IMR-90 (cell line): ENCODE data around the gene GALNT12. TPM values are rescaled to one million over a fixed set of nuclear protein-coding genes. Genes with fewer than 3 reads are reported as not detected.

Experiments
- ATAC-seq: fragments of 200-7000 bp; cut with Tn5 transposase; 2 replicates; pipeline ENCODE4 v1.9.1; 2020; ENCODE audit warnings: low read depth, mild to moderate bottlenecking, moderate library complexity
- BruUV-seq: library from RNA; stranded (reverse); fragments of 400-500 nt; replicated peaks from 2 replicates; lab custom pipeline; 2021; lab: Mats Ljungman, UMichigan
- CTCF ChIA-PET: fragments of 300-600 bp; formaldehyde crosslinking; extraction: SDS; loops from one replicate; lab custom pipeline; 2021; ENCODE audit warnings: antibody characterized with exemption; lab: Yijun Ruan, JAX
- POLR2A ChIA-PET: fragments of 300-600 bp; sonication (Branson Sonifier 250); formaldehyde crosslinking; loops from one replicate; lab custom pipeline; 2022; ENCODE audit warnings: antibody characterized with exemption; ENCODE audit not compliant: unreplicated experiment; lab: Charles Lee
- DNase-seq: peaks from one replicate; pipeline ENCODE4 v3.0.0; 2013
- H2AFZ ChIP-seq: replicated peaks from 2 replicates; pipeline ENCODE3; 2013; ENCODE audit warnings: low read length, mild to moderate bottlenecking; ENCODE audit not compliant: poor library complexity
- H2AK5ac ChIP-seq: 2 replicates; pipeline ENCODE4 v1.6.1; 2013; ENCODE audit warnings: low read depth, low read length, inconsistent platforms
- H2AK9ac ChIP-seq: replicated peaks from 2 replicates; pipeline ENCODE3; 2013; ENCODE audit warnings: mild to moderate bottlenecking, low read depth, low read length, moderate library complexity; ENCODE audit not compliant: poor library complexity
- H2BK120ac ChIP-seq: 2 replicates; pipeline ENCODE4 v1.6.1; 2013; ENCODE audit warnings: low read depth, low read length, inconsistent platforms
- H2BK15ac ChIP-seq: 3 replicates; pipeline ENCODE4 v1.6.1; 2013; ENCODE audit warnings: low read depth, low read length, inconsistent platforms
- H2BK20ac ChIP-seq: 2 replicates; pipeline ENCODE4 v1.6.1; 2013; ENCODE audit warnings: low read depth, mild to moderate bottlenecking, inconsistent platforms, low read length, moderate library complexity
- H2BK5ac ChIP-seq: 2 replicates; pipeline ENCODE4 v1.6.1; 2013; ENCODE audit warnings: mild to moderate bottlenecking, low read depth, low read length, inconsistent platforms; ENCODE audit not compliant: poor library complexity, severe bottlenecking
- H3K14ac ChIP-seq: replicated peaks from 2 replicates; pipeline ENCODE4 v1.6.1; 2013; ENCODE audit warnings: low read depth, low read length, inconsistent platforms
- H3K18ac ChIP-seq: 2 replicates; pipeline ENCODE4 v1.6.1; 2013; ENCODE audit warnings: low read depth, low read length, control low read depth
- H3K23ac ChIP-seq: 2 replicates; pipeline ENCODE4 v1.6.1; 2013; ENCODE audit warnings: low read depth, low read length, inconsistent platforms
- H3K27ac ChIP-seq: 2 replicates; pipeline ENCODE4 v1.5.1; 2013; ENCODE audit warnings: mild to moderate bottlenecking, control low read depth, low read length; ENCODE audit not compliant: insufficient read depth
- H3K27me3 ChIP-seq: 2 replicates; pipeline ENCODE4 v1.6.1; 2013; ENCODE audit warnings: low read length; ENCODE audit not compliant: control insufficient read depth, insufficient read depth
- H3K36me3 ChIP-seq: 2 replicates; pipeline ENCODE4 v1.6.1; 2013; ENCODE audit warnings: low read length, mixed read lengths; ENCODE audit not compliant: control insufficient read depth, insufficient read depth
- H3K4ac ChIP-seq: 2 replicates; pipeline ENCODE4 v1.6.1; 2013; ENCODE audit warnings: low read depth, low read length, inconsistent platforms
- H3K4me1 ChIP-seq: 2 replicates; pipeline ENCODE4 v1.6.1; 2013; ENCODE audit warnings: low read length, mixed read lengths; ENCODE audit not compliant: control insufficient read depth, insufficient read depth
- H3K4me2 ChIP-seq: 2 replicates; pipeline ENCODE4 v1.6.1; 2013; ENCODE audit warnings: low read depth, mild to moderate bottlenecking, control low read depth, low read length, moderate library complexity
- H3K4me3 ChIP-seq: 2 replicates; pipeline ENCODE4 v1.5.1; 2013; ENCODE audit warnings: low read depth, mild to moderate bottlenecking, control low read depth, low read length, moderate library complexity; ENCODE audit not compliant: insufficient read depth
- H3K56ac ChIP-seq: 2 replicates; pipeline ENCODE4 v1.6.1; 2013; ENCODE audit warnings: low read length, inconsistent platforms; ENCODE audit not compliant: insufficient read depth; ENCODE audit errors: extremely low read depth
- H3K79me1 ChIP-seq, 2 experiments: 2 replicates each; pipeline ENCODE4 v1.6.1; 2013; ENCODE audit warnings: low read length in 2 of 2, inconsistent platforms in 1 of 2, low read depth in 1 of 2
- H3K9ac ChIP-seq: 2 replicates; pipeline ENCODE4 v1.6.1; 2013; ENCODE audit warnings: low read depth, low read length, control low read depth
- H3K9me1 ChIP-seq: 2 replicates; pipeline ENCODE4 v1.6.1; 2013; ENCODE audit warnings: low read length, inconsistent platforms; ENCODE audit not compliant: insufficient read depth
- H3K9me3 ChIP-seq: 2 replicates; pipeline ENCODE4 v1.6.1; 2013; ENCODE audit warnings: low read length; ENCODE audit not compliant: control insufficient read depth, insufficient read depth
- H4K20me1 ChIP-seq: 2 replicates; pipeline ENCODE4 v1.6.1; 2013; ENCODE audit warnings: low read length, inconsistent platforms; ENCODE audit not compliant: insufficient read depth
- H4K5ac ChIP-seq: 2 replicates; pipeline ENCODE4 v1.6.1; 2013; ENCODE audit warnings: mild to moderate bottlenecking, low read depth, low read length, control low read depth
- H4K8ac ChIP-seq, 2 experiments: 2 replicates each; pipeline ENCODE4 v1.6.1; 2013; ENCODE audit warnings: low read depth in 2 of 2, low read length in 2 of 2, control low read depth in 1 of 2, inconsistent platforms in 1 of 2
- H4K91ac ChIP-seq: 2 replicates; pipeline ENCODE4 v1.6.1; 2013; ENCODE audit warnings: low read depth, low read length, inconsistent platforms; ENCODE audit not compliant: insufficient read depth
- BHLHE40 ChIP-seq: fragments of 150-350 bp; IDR thresholded peaks from 2 replicates; pipeline ENCODE4 v1.6.1; 2016; ENCODE audit warnings: mild to moderate bottlenecking, low read depth, low read length
- CHD1 ChIP-seq: IDR thresholded peaks from 2 replicates; pipeline ENCODE4 v1.6.1; 2012; ENCODE audit warnings: low read depth, low read length, improper control_type of control experiment
- FOS ChIP-seq: fragments of 150-350 bp; IDR thresholded peaks from 2 replicates; pipeline ENCODE4 v1.6.1; 2016; ENCODE audit warnings: low read depth, low read length
- MAFK ChIP-seq: IDR thresholded peaks from 2 replicates; pipeline ENCODE4 v1.6.1; 2012; ENCODE audit warnings: low read depth, low read length, improper control_type of control experiment
- MXI1 ChIP-seq: IDR thresholded peaks from 2 replicates; pipeline ENCODE4 v1.6.1; 2012; ENCODE audit warnings: low read depth, mild to moderate bottlenecking, low read length, moderate library complexity, borderline replicate concordance
- NFE2L2 ChIP-seq: fragments of 150-350 bp; IDR thresholded peaks from 2 replicates; pipeline ENCODE4 v1.6.1; 2016; ENCODE audit warnings: low read depth, mild to moderate bottlenecking, low read length
- RCOR1 ChIP-seq: IDR thresholded peaks from 2 replicates; pipeline ENCODE4 v1.6.1; 2012; ENCODE audit warnings: mild to moderate bottlenecking, low read length, improper control_type of control experiment; ENCODE audit not compliant: insufficient replicate concordance
- SMC3 ChIP-seq: fragments of 150-350 bp; IDR thresholded peaks from 2 replicates; pipeline ENCODE4 v1.6.1; 2016; ENCODE audit warnings: low read depth, mild to moderate bottlenecking, antibody characterized with exemption, low read length, moderate library complexity
- WGBS, 2 experiments: methylation state at CpG; one replicate each; pipeline versions ENCODE4 v1.1.5 to v1.1.7; 2013; ENCODE audit warnings: missing lambda C conversion rate in 2 of 2; ENCODE audit not compliant: insufficient read length in 1 of 2; ENCODE audit errors: extremely low coverage in 2 of 2; 5-methylcytosine and 5-hydroxymethylcytosine counted together
- dilution Hi-C: fragments of 300-500 bp; cut with HindIII; formaldehyde crosslinking; loops from one replicate; pipeline ENCODE4 v1.14.3; 2018; ENCODE audit warnings: low sequenced_read_pairs; ENCODE audit not compliant: unreplicated experiment
- in situ Hi-C: fragments of 300-500 bp; cut with MboI; formaldehyde crosslinking; loops from 3 replicates; pipeline ENCODE4 v1.14.3; 2019; ENCODE audit warnings: low sequenced_read_pairs, inconsistent platforms, mixed read lengths
- intact Hi-C: fragments of 100-400 bp; cut with micrococcal nuclease; formaldehyde crosslinking; loops from 2 replicates; pipeline ENCODE4 v1.10.0; 2022
- polyA plus RNA-seq, 3 experiments: library from polyadenylated mRNA; depleted of rRNA; stranded (reverse); fragments of >200 nt; gene quantifications; 2 replicates each; pipeline ENCODE4 v1.2.3, GENCODE V29; 2012; ENCODE audit warnings: low replicate concordance in 1 of 3
- total RNA-seq: library from RNA; depleted of rRNA; stranded (reverse); fragments of >200 nt; gene quantifications from 2 replicates; pipeline ENCODE4 v1.2.3, GENCODE V29; 2012
- TF ChIP-seq, protein P1 (sequence below): fragments of 150-350 bp; IDR thresholded peaks from 2 replicates; pipeline ENCODE4 v1.6.1; 2017; ENCODE audit warnings: mild to moderate bottlenecking, antibody characterized with exemption, low read length, low read depth
- TF ChIP-seq, protein P2 (sequence below): fragments of 150-350 bp; IDR thresholded peaks from 2 replicates; pipeline ENCODE4 v1.6.1; 2016; ENCODE audit warnings: low read depth, mild to moderate bottlenecking, low read length, moderate library complexity, borderline replicate concordance
- TF ChIP-seq, protein P3 (sequence below): conservative IDR thresholded peaks from 2 replicates; pipeline ENCODE4 v1.5.1; 2012; ENCODE audit warnings: mild to moderate bottlenecking, low read depth, low read length, improper control_type of control experiment

The GALNT12 gene
- total and polyA plus RNA-seq, 2 of the 4 experiments (the other 2 are of a cell fraction), result 2.3 to 2.5 TPM

DNA sequence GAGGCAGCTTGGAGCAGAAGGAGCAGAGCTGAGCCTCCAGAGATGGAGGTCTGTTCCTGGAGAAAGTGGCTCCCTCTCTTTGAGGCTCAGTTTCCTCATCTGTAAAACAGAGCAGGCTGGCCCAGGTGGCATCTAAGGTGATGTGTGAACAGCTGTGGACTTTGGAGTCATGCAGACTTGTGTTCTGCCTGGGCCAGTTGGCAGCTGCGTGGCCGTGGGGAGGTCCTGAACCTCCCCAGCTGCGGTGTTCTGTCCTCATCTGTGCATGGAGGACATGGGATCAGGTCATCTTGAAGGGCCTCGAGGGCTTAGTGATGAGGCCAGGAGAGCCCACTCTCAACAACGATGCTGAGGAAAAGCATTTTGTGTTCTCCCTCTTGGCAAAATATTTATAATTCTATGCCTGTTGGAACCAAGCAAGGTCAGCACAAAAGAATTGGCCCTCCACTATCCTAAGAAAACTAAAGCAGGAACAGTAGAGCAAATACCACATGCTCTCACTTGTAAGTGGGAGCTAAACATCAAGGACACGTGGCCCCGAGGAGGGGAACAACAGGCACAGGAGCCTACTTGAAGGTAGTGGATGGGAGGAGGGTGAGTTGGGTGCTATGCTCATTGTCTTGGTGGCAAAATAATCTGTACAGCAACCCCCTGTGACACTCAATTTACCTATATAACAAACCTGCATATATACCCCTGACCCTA is 73.0 kb downstream of the GALNT12 start:
- peaks cover 4% of the 10 kb centered on the region; the same call in 1 of the 2 replicates for H3K4me1 ChIP-seq
- no peaks in the 10 kb centered on the region for H3K79me1 ChIP-seq
- no peaks in the 10 kb centered on the region for H4K20me1 ChIP-seq
- no peak overlapping the region for H2AK9ac ChIP-seq
- no TSS peak for BruUV-seq
- ChIA-PET CTCF (interaction anchor here (0.6 kb wide), 1 partner anchor 129 kb away, joined by 3 read pairs; no protein-coding TSS in a partner anchor), POLR2A (no interaction called here)
- intact Hi-C loops (no loop called here), dilution Hi-C loops (no loop called here), in situ Hi-C loops (no loop called here)
- H3K9me1 ChIP-seq, result no peaks in the 10 kb centered on the region
- no peak overlapping the region for H3K4ac ChIP-seq
- no peaks in the 10 kb centered on the region for H3K9me3 ChIP-seq
- no peaks in the 10 kb centered on the region for H3K36me3 ChIP-seq
- H4K91ac ChIP-seq, result no peak overlapping the region
- no peak overlapping the region for H4K8ac ChIP-seq
- no peak overlapping the region for H3K4me2 ChIP-seq
- no peak overlapping the region for H2AK5ac ChIP-seq
- no peak overlapping the region for H2BK20ac ChIP-seq
- H2BK120ac ChIP-seq, result no peak overlapping the region
- H3K14ac ChIP-seq, result 0 out of 2 replicates have a peak overlapping the region, but pooled peaks have one; percentile 21
- ATAC-seq (no peak), DNase-seq (no peak)
- H3K23ac ChIP-seq, result no peak overlapping the region
- no peak overlapping the region for H3K27ac ChIP-seq
- H2BK15ac ChIP-seq, result no peak overlapping the region; the same call in 2 of the 3 replicates
- H3K18ac ChIP-seq, result no peak overlapping the region
- no peak overlapping the region for H3K9ac ChIP-seq
- peak overlapping the region; percentile 49 for H2AFZ ChIP-seq
- H3K27me3 ChIP-seq, result peaks cover 8% of the 10 kb centered on the region
- no peak overlapping the region for H2BK5ac ChIP-seq
- no peak overlapping the region for H3K4me3 ChIP-seq
- no peak overlapping the region for H3K56ac ChIP-seq
- WGBS, 2 experiments, result 93% methylated on average over 3 of the region's 7 CpGs; no CpG with 5 or more reads in 1 of the 2 experiments
- H4K5ac ChIP-seq, result no peak overlapping the region
- no peak for TF ChIP-seq BHLHE40
- TF ChIP-seq, protein P1, sequence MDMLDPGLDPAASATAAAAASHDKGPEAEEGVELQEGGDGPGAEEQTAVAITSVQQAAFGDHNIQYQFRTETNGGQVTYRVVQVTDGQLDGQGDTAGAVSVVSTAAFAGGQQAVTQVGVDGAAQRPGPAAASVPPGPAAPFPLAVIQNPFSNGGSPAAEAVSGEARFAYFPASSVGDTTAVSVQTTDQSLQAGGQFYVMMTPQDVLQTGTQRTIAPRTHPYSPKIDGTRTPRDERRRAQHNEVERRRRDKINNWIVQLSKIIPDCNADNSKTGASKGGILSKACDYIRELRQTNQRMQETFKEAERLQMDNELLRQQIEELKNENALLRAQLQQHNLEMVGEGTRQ, result no peak
- TF ChIP-seq FOS, result no peak
- TF ChIP-seq, protein P2, sequence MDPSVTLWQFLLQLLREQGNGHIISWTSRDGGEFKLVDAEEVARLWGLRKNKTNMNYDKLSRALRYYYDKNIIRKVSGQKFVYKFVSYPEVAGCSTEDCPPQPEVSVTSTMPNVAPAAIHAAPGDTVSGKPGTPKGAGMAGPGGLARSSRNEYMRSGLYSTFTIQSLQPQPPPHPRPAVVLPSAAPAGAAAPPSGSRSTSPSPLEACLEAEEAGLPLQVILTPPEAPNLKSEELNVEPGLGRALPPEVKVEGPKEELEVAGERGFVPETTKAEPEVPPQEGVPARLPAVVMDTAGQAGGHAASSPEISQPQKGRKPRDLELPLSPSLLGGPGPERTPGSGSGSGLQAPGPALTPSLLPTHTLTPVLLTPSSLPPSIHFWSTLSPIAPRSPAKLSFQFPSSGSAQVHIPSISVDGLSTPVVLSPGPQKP, result no peak
- TF ChIP-seq MXI1, result no peak
- no peak for TF ChIP-seq MAFK
- no peak for TF ChIP-seq SMC3
- TF ChIP-seq, protein P3, sequence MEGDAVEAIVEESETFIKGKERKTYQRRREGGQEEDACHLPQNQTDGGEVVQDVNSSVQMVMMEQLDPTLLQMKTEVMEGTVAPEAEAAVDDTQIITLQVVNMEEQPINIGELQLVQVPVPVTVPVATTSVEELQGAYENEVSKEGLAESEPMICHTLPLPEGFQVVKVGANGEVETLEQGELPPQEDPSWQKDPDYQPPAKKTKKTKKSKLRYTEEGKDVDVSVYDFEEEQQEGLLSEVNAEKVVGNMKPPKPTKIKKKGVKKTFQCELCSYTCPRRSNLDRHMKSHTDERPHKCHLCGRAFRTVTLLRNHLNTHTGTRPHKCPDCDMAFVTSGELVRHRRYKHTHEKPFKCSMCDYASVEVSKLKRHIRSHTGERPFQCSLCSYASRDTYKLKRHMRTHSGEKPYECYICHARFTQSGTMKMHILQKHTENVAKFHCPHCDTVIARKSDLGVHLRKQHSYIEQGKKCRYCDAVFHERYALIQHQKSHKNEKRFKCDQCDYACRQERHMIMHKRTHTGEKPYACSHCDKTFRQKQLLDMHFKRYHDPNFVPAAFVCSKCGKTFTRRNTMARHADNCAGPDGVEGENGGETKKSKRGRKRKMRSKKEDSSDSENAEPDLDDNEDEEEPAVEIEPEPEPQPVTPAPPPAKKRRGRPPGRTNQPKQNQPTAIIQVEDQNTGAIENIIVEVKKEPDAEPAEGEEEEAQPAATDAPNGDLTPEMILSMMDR, result no peak
- no peak for TF ChIP-seq RCOR1
- no peak for TF ChIP-seq CHD1
- no peak for TF ChIP-seq NFE2L2
